ENCODE results near the gene AATF.
"Not testable (repeated sequence)": the region's sequence is repeated elsewhere in the genome, so short reads cannot be mapped to it uniquely, and the experiment has no call there.

GRCh38 chr17:37073464-37073863 lies 124.7 kb downstream of the AATF start:
- not testable (repeated sequence) for TF ChIP-seq POLR2A, EP300 (IDR thresholded peaks at IDR 0.05)
- TF ChIP-seq, protein P1, sequence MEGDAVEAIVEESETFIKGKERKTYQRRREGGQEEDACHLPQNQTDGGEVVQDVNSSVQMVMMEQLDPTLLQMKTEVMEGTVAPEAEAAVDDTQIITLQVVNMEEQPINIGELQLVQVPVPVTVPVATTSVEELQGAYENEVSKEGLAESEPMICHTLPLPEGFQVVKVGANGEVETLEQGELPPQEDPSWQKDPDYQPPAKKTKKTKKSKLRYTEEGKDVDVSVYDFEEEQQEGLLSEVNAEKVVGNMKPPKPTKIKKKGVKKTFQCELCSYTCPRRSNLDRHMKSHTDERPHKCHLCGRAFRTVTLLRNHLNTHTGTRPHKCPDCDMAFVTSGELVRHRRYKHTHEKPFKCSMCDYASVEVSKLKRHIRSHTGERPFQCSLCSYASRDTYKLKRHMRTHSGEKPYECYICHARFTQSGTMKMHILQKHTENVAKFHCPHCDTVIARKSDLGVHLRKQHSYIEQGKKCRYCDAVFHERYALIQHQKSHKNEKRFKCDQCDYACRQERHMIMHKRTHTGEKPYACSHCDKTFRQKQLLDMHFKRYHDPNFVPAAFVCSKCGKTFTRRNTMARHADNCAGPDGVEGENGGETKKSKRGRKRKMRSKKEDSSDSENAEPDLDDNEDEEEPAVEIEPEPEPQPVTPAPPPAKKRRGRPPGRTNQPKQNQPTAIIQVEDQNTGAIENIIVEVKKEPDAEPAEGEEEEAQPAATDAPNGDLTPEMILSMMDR (IDR thresholded peaks at IDR 0.05): not testable (repeated sequence)

All from ovary (tissue), 3 donors.